Activated CD8-positive, alpha-beta memory T cell treated with anti-CD3 and anti-CD28 coated beads for 48 hours (primary cell): ENCODE data around the gene HSD11B2.

Experiments
- DNase-seq, 3 experiments: peaks; one replicate each; pipeline ENCODE4 v3.0.0-alpha.2; 2020; ENCODE audit warnings: low read depth in 2 of 3, low spot score in 2 of 3

Gene HSD11B2

GRCh38 chr16:67430977-67431774 is at the start of gene HSD11B2:
Gene HSD11B2, plus strand, starts transcription at chr16:67431121. Its CDS starts 128 bp downstream, at chr16:67431249.
- DNase-seq, result peak in 1 of 3 experiments; percentile 14

- no peak for DNase-seq
Observed at GRCh38 chr16:67383284-67383683, 47.6 kb upstream of the HSD11B2 start.

- DNase-seq, result no peak
Observed at GRCh38 chr16:67384778-67385510, 46.0 kb upstream of the HSD11B2 start.

- no peak for DNase-seq
Observed at GRCh38 chr16:67386861-67387455, 44.0 kb upstream of the HSD11B2 start.

GRCh38 chr16:67387479-67388079 is 43.3 kb upstream of the HSD11B2 start:
- DNase-seq, result no peak

GRCh38 chr16:67388191-67388590 is 42.7 kb upstream of the HSD11B2 start:
- DNase-seq, result no peak

- DNase-seq, result no peak
Observed at GRCh38 chr16:67388591-67388990, 42.3 kb upstream of the HSD11B2 start.

- DNase-seq, result no peak
Observed at GRCh38 chr16:67389911-67390815, 40.8 kb upstream of the HSD11B2 start.

- no peak for DNase-seq
Observed at GRCh38 chr16:67390816-67391423, 40.0 kb upstream of the HSD11B2 start.

GRCh38 chr16:67391424-67392300 is 39.3 kb upstream of the HSD11B2 start:
- DNase-seq, result no peak

GRCh38 chr16:67392301-67393059 is 38.4 kb upstream of the HSD11B2 start:
- DNase-seq, result no peak

GRCh38 chr16:67393111-67393787 is 37.7 kb upstream of the HSD11B2 start, which contains the start of gene TPPP3:
Gene TPPP3, minus strand, starts transcription at chr16:67393498. Its CDS starts 2,387 bp downstream, at chr16:67391111.
- peak in 1 of 3 experiments; percentile 23 for DNase-seq

GRCh38 chr16:67393788-67394154 is 37.1 kb upstream of the HSD11B2 start:
- no peak for DNase-seq

- no peak for DNase-seq
Observed at GRCh38 chr16:67394155-67395104, 36.5 kb upstream of the HSD11B2 start.

GRCh38 chr16:67395105-67395457 is 35.8 kb upstream of the HSD11B2 start:
- DNase-seq, result no peak

- DNase-seq, result no peak
Observed at GRCh38 chr16:67395458-67396158, 35.3 kb upstream of the HSD11B2 start.
